ENCODE results near the gene DCAF15.
"Not testable (repeated sequence)": the region's sequence is repeated elsewhere in the genome, so short reads cannot be mapped to it uniquely, and the experiment has no call there.

DCAF15 gene

DNA sequence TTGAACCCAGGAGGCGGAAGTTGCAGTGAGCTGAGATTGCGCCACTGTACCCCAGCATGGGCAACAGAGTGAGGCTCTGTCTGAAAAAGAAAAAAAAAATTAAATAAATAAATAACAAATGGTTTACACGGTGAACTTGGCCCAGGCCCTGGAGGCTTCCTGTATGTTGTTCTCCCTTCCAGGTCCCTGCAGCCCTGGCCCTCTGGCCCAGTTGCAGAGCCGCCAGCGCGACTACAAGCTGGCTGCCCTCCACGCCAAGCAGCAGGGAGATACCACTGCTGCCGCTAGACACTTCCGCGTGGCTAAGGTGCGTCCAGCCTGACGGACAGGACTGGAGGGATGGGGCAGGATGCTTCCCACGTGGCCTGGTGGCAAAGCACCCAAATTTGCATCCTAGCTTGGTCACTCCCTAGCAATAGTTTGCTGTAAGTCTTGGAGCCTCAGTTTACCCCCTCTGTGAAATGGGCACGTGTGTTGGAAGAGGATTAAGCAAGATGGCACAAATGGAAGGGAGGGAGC, 34.4 kb upstream of the DCAF15 start:
- H3K4me3 ChIP-seq (ENCODE audit: insufficient read depth, low read depth, low read length, poor library complexity, severe bottlenecking) = no peak overlapping the region
- no peak for DNase-seq
- peaks cover 37% of the 10 kb centered on the region for H3K36me3 ChIP-seq (ENCODE audit: control insufficient read depth, insufficient read depth, low read length)
- no peaks in the 10 kb centered on the region for H3K9me3 ChIP-seq (ENCODE audit: control insufficient read depth, low read length)
- no peaks in the 10 kb centered on the region for H3K4me1 ChIP-seq (ENCODE audit: control insufficient read depth, insufficient read depth, low read length, poor library complexity, severe bottlenecking)
- H3K27me3 ChIP-seq (replicated peaks; ENCODE audit: control insufficient read depth, insufficient read depth, low read length, poor library complexity, severe bottlenecking) = no peaks in the 10 kb centered on the region
- no peak overlapping the region for H3K27ac ChIP-seq (ENCODE audit: insufficient read depth, low read length, poor library complexity, severe bottlenecking)

DNA sequence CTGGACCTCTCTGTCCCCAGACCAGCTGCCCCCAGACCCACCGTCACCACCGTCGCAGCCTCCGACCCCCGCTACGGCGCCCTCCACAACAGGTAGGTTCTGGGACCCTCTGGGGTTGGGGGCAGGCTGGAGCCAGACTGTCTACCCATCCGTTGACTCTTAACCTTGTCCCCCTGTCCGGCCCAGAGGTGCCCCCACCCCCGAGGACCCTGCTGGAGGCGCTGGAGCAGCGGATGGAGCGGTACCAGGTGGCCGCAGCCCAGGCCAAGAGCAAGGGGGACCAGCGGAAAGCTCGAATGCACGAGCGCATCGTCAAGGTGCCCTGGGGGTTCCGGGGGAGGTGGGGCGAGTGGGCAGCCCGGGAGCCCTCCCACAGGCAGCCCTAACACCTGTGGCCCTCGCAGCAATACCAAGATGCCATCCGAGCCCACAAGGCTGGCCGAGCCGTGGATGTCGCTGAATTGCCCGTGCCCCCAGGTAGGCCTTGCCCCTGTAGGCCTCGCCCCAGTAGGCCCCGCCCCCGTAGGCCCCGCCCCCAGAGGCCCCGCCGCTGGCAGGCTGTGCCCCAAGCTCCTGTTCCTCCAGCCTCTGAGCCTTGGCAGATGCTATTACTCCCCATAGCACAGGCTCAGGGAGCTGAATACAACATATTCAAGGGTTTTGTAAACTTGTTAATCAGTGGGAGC, 33.4 kb upstream of the DCAF15 start:
- DNase-seq = no peak
- Histone ChIP-seq H3K4me1 (ENCODE audit: control insufficient read depth, insufficient read depth, low read length, poor library complexity, severe bottlenecking) (no peaks in the 10 kb centered on the region), H3K4me3 (ENCODE audit: insufficient read depth, low read depth, low read length, poor library complexity, severe bottlenecking) (no peak overlapping the region), H3K27ac (ENCODE audit: insufficient read depth, low read length, poor library complexity, severe bottlenecking) (no peak overlapping the region), H3K27me3 (replicated peaks; ENCODE audit: control insufficient read depth, insufficient read depth, low read length, poor library complexity, severe bottlenecking) (no peaks in the 10 kb centered on the region), H3K36me3 (ENCODE audit: control insufficient read depth, insufficient read depth, low read length) (peaks cover 35% of the 10 kb centered on the region), H3K9me3 (ENCODE audit: control insufficient read depth, low read length) (no peaks in the 10 kb centered on the region)

DNA sequence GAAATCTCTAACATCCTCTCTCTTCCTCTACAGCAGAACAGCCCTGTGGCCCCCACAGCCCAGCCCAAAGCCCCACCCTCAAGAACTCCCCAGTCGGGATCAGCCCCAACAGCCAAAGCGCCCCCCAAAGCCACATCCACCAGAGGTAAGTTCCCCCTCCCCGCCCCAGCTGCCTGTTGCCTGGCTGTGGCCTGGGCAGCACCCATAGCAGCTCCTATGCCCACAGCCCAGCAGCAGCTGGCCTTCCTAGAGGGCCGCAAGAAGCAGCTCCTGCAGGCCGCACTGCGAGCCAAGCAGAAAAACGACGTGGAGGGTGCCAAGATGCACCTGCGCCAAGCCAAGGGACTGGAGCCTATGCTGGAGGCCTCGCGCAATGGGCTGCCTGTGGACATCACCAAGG, 31.8 kb upstream of the DCAF15 start:
- no peak for DNase-seq
- Histone ChIP-seq H3K27ac (ENCODE audit: insufficient read depth, low read length, poor library complexity, severe bottlenecking) (no peak overlapping the region), H3K4me1 (ENCODE audit: control insufficient read depth, insufficient read depth, low read length, poor library complexity, severe bottlenecking) (no peaks in the 10 kb centered on the region), H3K4me3 (ENCODE audit: insufficient read depth, low read depth, low read length, poor library complexity, severe bottlenecking) (no peak overlapping the region), H3K9me3 (ENCODE audit: control insufficient read depth, low read length) (no peaks in the 10 kb centered on the region), H3K27me3 (replicated peaks; ENCODE audit: control insufficient read depth, insufficient read depth, low read length, poor library complexity, severe bottlenecking) (no peaks in the 10 kb centered on the region), H3K36me3 (ENCODE audit: control insufficient read depth, insufficient read depth, low read length) (peaks cover 25% of the 10 kb centered on the region)

DNA sequence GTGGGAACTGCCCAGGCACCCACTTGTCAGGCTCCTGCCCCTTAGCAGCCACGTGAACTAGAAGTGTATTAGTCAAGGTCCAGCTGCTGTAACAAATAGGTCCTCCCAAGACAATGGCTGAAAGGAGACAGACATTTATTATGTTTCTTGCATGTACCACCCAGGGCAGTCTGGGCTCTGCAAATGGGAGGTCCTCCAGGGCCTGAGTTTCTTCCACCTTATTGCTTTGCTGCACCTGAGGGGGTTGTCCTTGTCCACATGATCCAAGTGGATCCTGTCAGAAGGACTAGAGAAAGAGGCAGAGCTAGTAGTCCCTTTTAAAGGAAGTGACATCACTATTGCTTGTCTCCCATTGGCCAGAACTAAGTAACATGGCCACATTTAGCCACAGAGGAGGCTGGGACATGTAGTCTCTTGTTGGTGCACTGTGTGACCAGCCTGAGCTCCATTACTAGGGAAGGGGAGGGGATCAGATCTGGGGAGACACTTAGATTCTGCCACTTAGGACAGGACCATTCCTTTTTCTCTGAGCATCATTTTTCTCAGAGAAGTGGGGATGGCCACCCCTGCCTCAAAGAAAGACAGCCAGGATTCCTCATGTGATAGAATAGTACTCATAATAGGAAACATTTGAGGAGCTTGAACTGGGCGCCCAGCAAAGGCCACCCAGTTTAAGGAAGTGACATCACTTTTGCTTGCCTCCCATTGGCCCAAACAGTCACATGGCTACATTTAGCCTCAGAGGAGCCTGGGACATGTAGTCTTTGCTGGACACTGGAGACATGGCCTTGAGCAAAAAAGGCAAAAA, 31.2 kb upstream of the DCAF15 start:
- peaks cover 24% of the 10 kb centered on the region for H3K36me3 ChIP-seq (ENCODE audit: control insufficient read depth, insufficient read depth, low read length)
- no peak for DNase-seq
- H3K9me3 ChIP-seq (ENCODE audit: control insufficient read depth, low read length) = no peaks in the 10 kb centered on the region
- H3K27me3 ChIP-seq (replicated peaks; ENCODE audit: control insufficient read depth, insufficient read depth, low read length, poor library complexity, severe bottlenecking) = no peaks in the 10 kb centered on the region
- H3K4me1 ChIP-seq (ENCODE audit: control insufficient read depth, insufficient read depth, low read length, poor library complexity, severe bottlenecking) = no peaks in the 10 kb centered on the region
- no peak overlapping the region for H3K27ac ChIP-seq (ENCODE audit: insufficient read depth, low read length, poor library complexity, severe bottlenecking)
- H3K4me3 ChIP-seq (ENCODE audit: insufficient read depth, low read depth, low read length, poor library complexity, severe bottlenecking) = no peak overlapping the region

DNA sequence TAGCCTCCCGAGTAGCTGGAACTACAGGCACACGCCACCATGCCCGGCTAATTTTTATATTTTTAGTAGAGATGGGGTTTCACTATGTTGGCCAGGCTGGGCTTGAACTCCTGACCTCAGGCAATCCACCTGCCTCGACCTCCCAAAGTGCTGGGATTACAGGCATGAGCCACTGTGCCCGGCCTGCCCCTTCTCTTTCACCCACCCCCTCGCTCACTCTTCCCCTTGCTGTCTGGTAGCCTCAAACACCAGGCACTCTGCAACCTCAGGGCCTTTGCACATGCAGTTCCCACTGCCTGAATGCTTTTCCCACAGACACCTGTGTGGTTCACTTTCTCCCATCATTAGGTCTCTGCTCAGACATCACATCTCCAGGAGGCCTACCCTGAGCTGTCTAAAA, 30.2 kb upstream of the DCAF15 start:
- not testable (repeated sequence) for H3K27me3 ChIP-seq (replicated peaks; ENCODE audit: control insufficient read depth, insufficient read depth, low read length, poor library complexity, severe bottlenecking); H3K9me3 ChIP-seq (ENCODE audit: control insufficient read depth, low read length); DNase-seq; H3K27ac ChIP-seq (ENCODE audit: insufficient read depth, low read length, poor library complexity, severe bottlenecking); H3K4me3 ChIP-seq (ENCODE audit: insufficient read depth, low read depth, low read length, poor library complexity, severe bottlenecking); H3K4me1 ChIP-seq (ENCODE audit: control insufficient read depth, insufficient read depth, low read length, poor library complexity, severe bottlenecking)
- peaks cover 25% of the 10 kb centered on the region for H3K36me3 ChIP-seq (ENCODE audit: control insufficient read depth, insufficient read depth, low read length)

DNA sequence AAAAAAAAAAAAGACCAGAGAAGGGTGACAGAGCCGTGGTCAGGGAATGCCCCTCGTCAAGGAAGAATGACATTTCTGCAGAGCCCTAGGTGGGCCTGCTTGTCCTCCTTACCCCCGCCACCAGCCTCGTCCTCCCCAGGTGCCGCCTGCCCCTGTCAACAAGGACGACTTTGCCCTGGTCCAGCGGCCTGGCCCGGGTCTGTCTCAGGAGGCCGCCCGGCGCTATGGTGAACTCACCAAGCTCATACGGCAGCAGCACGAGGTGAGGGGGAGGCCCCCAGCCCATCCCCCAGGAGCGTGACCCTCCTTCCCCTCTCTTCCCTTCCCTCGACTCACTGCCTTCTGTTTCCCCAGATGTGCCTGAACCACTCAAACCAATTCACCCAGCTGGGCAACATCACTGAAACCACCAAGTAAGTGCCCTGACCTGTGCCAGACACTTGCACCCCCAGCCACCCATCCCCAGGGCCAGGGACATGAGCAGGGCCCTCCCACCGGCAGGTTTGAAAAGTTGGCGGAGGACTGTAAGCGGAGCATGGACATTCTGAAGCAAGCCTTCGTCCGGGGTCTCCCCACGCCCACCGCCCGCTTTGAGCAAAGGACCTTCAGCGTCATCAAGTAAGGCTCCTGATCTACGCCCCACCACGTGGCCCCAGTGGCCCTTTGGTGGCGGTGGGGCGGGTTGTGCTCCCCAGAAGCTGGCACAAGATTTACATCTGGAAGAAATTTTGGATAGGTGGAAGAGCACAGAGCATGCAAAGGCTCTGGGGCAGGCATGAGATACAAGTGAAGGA, 28.9 kb upstream of the DCAF15 start:
- H3K36me3 ChIP-seq (ENCODE audit: control insufficient read depth, insufficient read depth, low read length) = peaks cover 29% of the 10 kb centered on the region
- no peak for DNase-seq
- H3K27me3 ChIP-seq (replicated peaks; ENCODE audit: control insufficient read depth, insufficient read depth, low read length, poor library complexity, severe bottlenecking) = no peaks in the 10 kb centered on the region
- no peak overlapping the region for H3K4me3 ChIP-seq (ENCODE audit: insufficient read depth, low read depth, low read length, poor library complexity, severe bottlenecking)
- no peak overlapping the region for H3K27ac ChIP-seq (ENCODE audit: insufficient read depth, low read length, poor library complexity, severe bottlenecking)
- H3K9me3 ChIP-seq (ENCODE audit: control insufficient read depth, low read length) = no peaks in the 10 kb centered on the region
- no peaks in the 10 kb centered on the region for H3K4me1 ChIP-seq (ENCODE audit: control insufficient read depth, insufficient read depth, low read length, poor library complexity, severe bottlenecking)

DNA sequence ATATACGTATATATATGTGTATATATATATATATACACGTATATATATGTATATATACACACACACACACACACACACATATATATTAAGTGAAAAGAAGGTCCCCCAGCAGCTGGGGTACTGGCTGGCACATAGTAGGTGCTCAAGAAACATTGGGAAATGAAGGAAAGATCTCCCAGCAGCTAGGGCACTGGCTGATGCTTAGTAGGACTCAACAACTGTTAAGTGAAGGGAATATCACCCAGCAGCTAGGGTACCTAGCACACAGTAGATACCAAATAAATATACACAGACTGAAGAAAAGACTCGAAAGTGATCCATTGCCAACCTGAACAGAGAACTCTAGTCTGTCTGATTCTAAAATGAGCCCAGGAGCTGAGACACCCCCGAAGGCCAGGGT, 26.3 kb upstream of the DCAF15 start:
- H3K4me3 ChIP-seq (ENCODE audit: insufficient read depth, low read depth, low read length, poor library complexity, severe bottlenecking) = no peak overlapping the region
- H3K36me3 ChIP-seq (ENCODE audit: control insufficient read depth, insufficient read depth, low read length) = peaks cover 18% of the 10 kb centered on the region
- H3K27me3 ChIP-seq (replicated peaks; ENCODE audit: control insufficient read depth, insufficient read depth, low read length, poor library complexity, severe bottlenecking) = no peaks in the 10 kb centered on the region
- no peak overlapping the region for H3K27ac ChIP-seq (ENCODE audit: insufficient read depth, low read length, poor library complexity, severe bottlenecking)
- no peaks in the 10 kb centered on the region for H3K9me3 ChIP-seq (ENCODE audit: control insufficient read depth, low read length)
- no peak for DNase-seq
- no peaks in the 10 kb centered on the region for H3K4me1 ChIP-seq (ENCODE audit: control insufficient read depth, insufficient read depth, low read length, poor library complexity, severe bottlenecking)

DNA sequence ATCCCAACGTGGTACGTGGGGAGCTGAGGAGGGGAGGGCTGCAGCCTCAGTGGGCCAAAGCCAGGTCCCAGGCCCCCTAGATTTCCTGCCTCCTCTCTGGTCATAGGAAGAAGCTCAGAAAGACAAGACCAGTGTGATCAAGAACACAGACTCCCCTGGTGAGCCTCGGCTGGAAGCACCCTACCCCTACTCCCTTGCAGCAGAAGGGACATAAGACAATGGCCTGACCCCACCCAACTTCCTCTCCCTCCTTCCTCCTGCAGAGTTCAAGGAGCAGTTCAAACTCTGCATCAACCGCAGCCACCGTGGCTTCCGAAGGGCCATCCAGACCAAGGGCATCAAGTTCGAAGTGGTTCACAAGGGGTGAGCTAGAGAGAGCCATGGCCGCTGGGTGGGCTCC, 25.6 kb upstream of the DCAF15 start:
- H3K36me3 ChIP-seq (ENCODE audit: control insufficient read depth, insufficient read depth, low read length) = peaks cover 16% of the 10 kb centered on the region
- no peaks in the 10 kb centered on the region for H3K27me3 ChIP-seq (replicated peaks; ENCODE audit: control insufficient read depth, insufficient read depth, low read length, poor library complexity, severe bottlenecking)
- no peak overlapping the region for H3K4me3 ChIP-seq (ENCODE audit: insufficient read depth, low read depth, low read length, poor library complexity, severe bottlenecking)
- H3K4me1 ChIP-seq (ENCODE audit: control insufficient read depth, insufficient read depth, low read length, poor library complexity, severe bottlenecking) = no peaks in the 10 kb centered on the region
- H3K9me3 ChIP-seq (ENCODE audit: control insufficient read depth, low read length) = no peaks in the 10 kb centered on the region
- no peak overlapping the region for H3K27ac ChIP-seq (ENCODE audit: insufficient read depth, low read length, poor library complexity, severe bottlenecking)
- DNase-seq = no peak

DNA sequence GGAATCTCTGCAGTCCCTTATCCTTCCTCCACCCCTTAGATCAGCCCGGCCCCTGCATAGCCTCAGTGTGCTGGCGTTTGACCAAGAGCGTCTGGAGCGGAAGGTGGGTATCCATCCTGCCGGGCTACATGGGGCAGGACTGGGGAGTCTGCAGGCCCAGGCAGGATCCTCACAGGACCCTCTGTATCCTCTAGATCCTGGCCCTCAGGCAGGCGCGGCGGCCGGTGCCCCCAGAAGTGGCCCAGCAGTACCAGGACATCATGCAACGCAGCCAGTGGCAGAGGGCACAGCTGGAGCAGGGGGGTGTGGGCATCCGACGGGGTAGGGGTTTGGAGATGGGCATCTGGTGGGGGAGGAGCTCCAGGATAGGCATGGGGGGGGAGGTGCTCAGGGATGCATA, 23.0 kb upstream of the DCAF15 start:
- no peaks in the 10 kb centered on the region for H3K9me3 ChIP-seq (ENCODE audit: control insufficient read depth, low read length)
- no peak for DNase-seq
- no peak overlapping the region for H3K4me3 ChIP-seq (ENCODE audit: insufficient read depth, low read depth, low read length, poor library complexity, severe bottlenecking)
- H3K27me3 ChIP-seq (replicated peaks; ENCODE audit: control insufficient read depth, insufficient read depth, low read length, poor library complexity, severe bottlenecking) = no peaks in the 10 kb centered on the region
- H3K27ac ChIP-seq (ENCODE audit: insufficient read depth, low read length, poor library complexity, severe bottlenecking) = no peak overlapping the region
- no peaks in the 10 kb centered on the region for H3K4me1 ChIP-seq (ENCODE audit: control insufficient read depth, insufficient read depth, low read length, poor library complexity, severe bottlenecking)
- peaks cover 10% of the 10 kb centered on the region for H3K36me3 ChIP-seq (ENCODE audit: control insufficient read depth, insufficient read depth, low read length)

DNA sequence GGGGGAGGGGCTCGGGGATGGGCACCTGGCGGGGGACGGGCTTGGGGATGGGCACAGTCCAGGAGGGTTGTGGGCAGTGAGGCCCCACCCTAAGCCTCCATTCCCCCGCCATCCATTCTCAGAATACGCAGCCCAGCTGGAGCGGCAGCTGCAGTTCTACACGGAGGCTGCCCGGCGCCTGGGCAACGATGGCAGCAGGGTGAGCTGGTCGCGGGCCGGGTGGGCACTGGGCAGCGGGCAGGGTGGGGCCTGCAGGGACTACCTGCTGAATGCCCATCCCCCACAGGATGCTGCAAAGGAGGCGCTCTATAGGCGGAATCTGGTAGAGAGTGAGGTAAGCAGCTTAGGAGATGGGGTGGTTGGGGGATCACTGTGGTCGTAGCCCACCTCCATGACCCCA, 22.4 kb upstream of the DCAF15 start:
- no peak overlapping the region for H3K27ac ChIP-seq (ENCODE audit: insufficient read depth, low read length, poor library complexity, severe bottlenecking)
- H3K4me1 ChIP-seq (ENCODE audit: control insufficient read depth, insufficient read depth, low read length, poor library complexity, severe bottlenecking) = no peaks in the 10 kb centered on the region
- H3K27me3 ChIP-seq (replicated peaks; ENCODE audit: control insufficient read depth, insufficient read depth, low read length, poor library complexity, severe bottlenecking) = no peaks in the 10 kb centered on the region
- peaks cover 10% of the 10 kb centered on the region for H3K36me3 ChIP-seq (ENCODE audit: control insufficient read depth, insufficient read depth, low read length)
- H3K9me3 ChIP-seq (ENCODE audit: control insufficient read depth, low read length) = no peaks in the 10 kb centered on the region
- DNase-seq = no peak
- no peak overlapping the region for H3K4me3 ChIP-seq (ENCODE audit: insufficient read depth, low read depth, low read length, poor library complexity, severe bottlenecking)

All from effector memory CD4-positive, alpha-beta T cell (primary cell).